Ascending aorta (tissue), 2 donors: ENCODE measurements around the gene MRPL10. TPM values are rescaled to one million over a fixed set of nuclear protein-coding genes. Genes with fewer than 3 reads are reported as not detected.

ENCODE experiments used
- DNase-seq, 2 donors: peaks; one replicate each; pipeline ENCODE4 v3.0.0-alpha.2; 2019; ENCODE audit warnings: low spot score in 2 of 2
- H3K27ac ChIP-seq, 2 donors: fragments of 200-600 bp; sonication (generic); one replicate each; pipeline ENCODE4 v1.5.1; 2016 to 2017; ENCODE audit warnings: mild to moderate bottlenecking in 1 of 2
- H3K27me3 ChIP-seq: fragments of 200-600 bp; sonication (generic); one replicate; pipeline ENCODE4 v1.5.1; 2017
- H3K36me3 ChIP-seq, 2 donors: fragments of 200-600 bp; sonication (generic); one replicate each; pipeline ENCODE4 v1.5.1; 2016
- H3K4me1 ChIP-seq, 2 donors: fragments of 200-600 bp; sonication (generic); one replicate each; pipeline ENCODE4 v1.5.1; 2016 to 2017; ENCODE audit warnings: mild to moderate bottlenecking in 1 of 2
- H3K4me3 ChIP-seq, 2 donors: fragments of 200-600 bp; sonication (generic); one replicate each; pipeline ENCODE4 v1.5.1; 2016 to 2017; ENCODE audit warnings: mild to moderate bottlenecking in 1 of 2
- H3K9me3 ChIP-seq, 2 donors: fragments of 200-600 bp; sonication (generic); one replicate each; pipeline ENCODE4 v1.5.1; 2016
- intact Hi-C: fragments of 100-400 bp; cut with DNase I; formaldehyde crosslinking; loops from one replicate; pipeline ENCODE4 v1.15.1; 2023
- total RNA-seq: library from RNA; depleted of rRNA; stranded (reverse); fragments of >200 nt; gene quantifications from one replicate; pipeline ENCODE4 v1.1.0, GENCODE V29; 2016
- TF ChIP-seq, protein P1 (sequence below), 3 experiments: fragments of 200-600 bp in 2 of 3; fragments of 450-650 bp in 1 of 3; sonication (generic) in 2 of 3; IDR thresholded peaks; one replicate each; pipeline ENCODE4 v1.5.1; 2016 to 2019; ENCODE audit warnings: antibody characterized with exemption in 3 of 3, mild to moderate bottlenecking in 1 of 3, moderate library complexity in 1 of 3

Gene MRPL10
- total RNA-seq, 1 donor from 2014 or later, result 13.7 TPM

DNA sequence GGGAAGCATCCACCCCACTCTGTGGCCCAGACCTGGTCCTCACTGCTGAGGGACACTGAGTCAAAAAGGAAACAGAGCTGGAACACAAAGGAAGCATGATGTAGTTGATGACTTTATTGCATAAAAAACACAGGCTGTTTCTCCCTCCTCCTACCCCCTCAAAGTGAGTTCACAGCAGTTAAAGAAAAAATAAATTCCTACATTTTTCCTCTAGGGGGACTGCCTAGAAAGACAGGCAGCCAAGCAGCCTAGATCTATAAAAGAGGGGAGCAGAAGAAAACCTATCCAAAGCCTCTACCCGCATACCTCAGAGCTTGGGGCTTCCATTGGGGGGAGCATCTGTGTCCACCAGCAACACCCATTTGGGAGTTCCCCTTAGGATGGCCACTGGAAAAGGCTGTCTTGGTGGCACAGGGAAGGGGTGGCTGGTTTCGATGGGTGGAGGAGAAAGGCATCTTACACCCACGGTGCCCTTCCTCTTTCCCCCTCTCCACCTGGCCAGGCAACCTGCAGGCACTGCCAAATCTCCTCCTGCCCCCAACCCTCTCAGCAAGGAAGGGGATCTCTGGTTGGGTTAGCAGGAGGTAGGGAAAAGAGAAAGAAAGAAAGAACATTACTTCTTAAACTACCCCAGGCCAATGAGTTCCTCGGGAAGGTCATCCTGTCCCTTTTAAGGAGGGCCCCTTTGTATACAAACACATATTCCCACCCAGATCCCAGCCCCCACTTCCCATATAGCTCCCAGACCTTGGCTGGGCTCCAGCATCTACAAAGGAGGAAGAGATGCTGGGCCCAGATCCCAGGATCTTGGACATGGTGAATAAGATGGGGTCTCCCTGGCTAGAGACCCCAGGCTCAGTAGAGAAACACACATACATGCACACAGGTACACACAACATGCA lies 13.7 kb upstream of the MRPL10 start:
- Histone ChIP-seq H3K4me3 (no peak overlapping the region), H3K9me3 (no peaks in the 10 kb centered on the region), H3K36me3 (no peaks in the 10 kb centered on the region), H3K4me1 (peaks cover 6 to 9% of the 10 kb centered on the region in 2 donors), H3K27me3 (peaks cover 11% of the 10 kb centered on the region), H3K27ac (no peak overlapping the region)
- intact Hi-C loops, result loop anchor here (5.0 to 10.0 kb wide), 4 partner anchors 97 to 290 kb away; partner anchors contain the start of genes CBX1, PNPO and SNX11
- TF ChIP-seq, protein P1, sequence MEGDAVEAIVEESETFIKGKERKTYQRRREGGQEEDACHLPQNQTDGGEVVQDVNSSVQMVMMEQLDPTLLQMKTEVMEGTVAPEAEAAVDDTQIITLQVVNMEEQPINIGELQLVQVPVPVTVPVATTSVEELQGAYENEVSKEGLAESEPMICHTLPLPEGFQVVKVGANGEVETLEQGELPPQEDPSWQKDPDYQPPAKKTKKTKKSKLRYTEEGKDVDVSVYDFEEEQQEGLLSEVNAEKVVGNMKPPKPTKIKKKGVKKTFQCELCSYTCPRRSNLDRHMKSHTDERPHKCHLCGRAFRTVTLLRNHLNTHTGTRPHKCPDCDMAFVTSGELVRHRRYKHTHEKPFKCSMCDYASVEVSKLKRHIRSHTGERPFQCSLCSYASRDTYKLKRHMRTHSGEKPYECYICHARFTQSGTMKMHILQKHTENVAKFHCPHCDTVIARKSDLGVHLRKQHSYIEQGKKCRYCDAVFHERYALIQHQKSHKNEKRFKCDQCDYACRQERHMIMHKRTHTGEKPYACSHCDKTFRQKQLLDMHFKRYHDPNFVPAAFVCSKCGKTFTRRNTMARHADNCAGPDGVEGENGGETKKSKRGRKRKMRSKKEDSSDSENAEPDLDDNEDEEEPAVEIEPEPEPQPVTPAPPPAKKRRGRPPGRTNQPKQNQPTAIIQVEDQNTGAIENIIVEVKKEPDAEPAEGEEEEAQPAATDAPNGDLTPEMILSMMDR (IDR thresholded peaks at IDR 0.05), result peak in 1 of 3 experiments; percentile 5
- no peak for DNase-seq

DNA sequence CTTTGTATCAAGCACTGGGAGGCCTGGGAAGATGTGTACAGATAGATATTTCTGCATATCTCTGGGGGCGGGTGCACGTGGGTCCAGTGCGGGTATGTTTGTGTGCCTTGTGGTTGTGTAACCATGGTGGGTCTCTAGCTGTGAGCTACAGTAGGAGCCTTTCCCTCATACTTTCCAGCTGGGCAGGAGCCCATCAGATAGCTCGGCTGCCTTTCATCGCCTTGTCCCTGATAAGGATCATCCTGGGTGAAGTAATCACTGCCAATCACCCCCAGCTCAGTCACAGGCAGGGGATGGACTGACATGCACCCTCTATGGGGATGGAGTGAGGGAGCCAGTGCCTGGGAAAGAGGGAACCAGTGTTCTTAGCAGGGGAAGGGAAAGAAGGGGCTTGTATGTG lies 12.9 kb upstream of the MRPL10 start:
- Histone ChIP-seq H3K9me3 (no peaks in the 10 kb centered on the region), H3K36me3 (no peaks in the 10 kb centered on the region), H3K27ac (no peak overlapping the region), H3K27me3 (peaks cover 11% of the 10 kb centered on the region), H3K4me1 (peaks cover 6 to 9% of the 10 kb centered on the region in 2 donors), H3K4me3 (no peak overlapping the region)
- intact Hi-C loops, result loop anchor here (5.0 to 10.0 kb wide), 4 partner anchors 98 to 291 kb away; partner anchors contain the start of genes CBX1, PNPO and SNX11
- TF ChIP-seq, protein P1 (IDR thresholded peaks at IDR 0.05), result no peak
- no peak for DNase-seq

DNA sequence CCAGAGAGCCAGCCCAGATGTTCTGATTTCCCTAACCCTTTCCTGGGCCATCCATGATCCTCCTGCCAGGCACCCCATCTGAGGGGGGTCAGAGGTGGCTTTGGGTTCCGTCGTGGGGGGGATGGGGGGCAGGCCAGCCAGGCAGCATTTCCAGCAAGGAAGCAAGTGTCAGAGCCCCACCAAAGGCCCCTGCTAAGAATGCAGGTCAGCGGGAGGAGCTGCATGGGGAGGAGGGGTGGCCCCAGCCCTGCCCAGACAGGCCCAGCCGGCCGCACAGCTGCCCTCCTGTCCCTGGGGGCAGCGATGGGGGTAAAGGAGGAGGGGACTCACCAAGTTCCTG lies 12.0 kb upstream of the MRPL10 start:
- DNase-seq, result no peak
- Histone ChIP-seq H3K4me3 (no peak overlapping the region), H3K27ac (no peak overlapping the region), H3K9me3 (no peaks in the 10 kb centered on the region), H3K27me3 (peaks cover 11% of the 10 kb centered on the region), H3K4me1 (peaks cover 6 to 9% of the 10 kb centered on the region in 2 donors), H3K36me3 (peaks cover 0 to 6% of the 10 kb centered on the region in 2 donors)
- intact Hi-C loops, result loop anchor here (5.0 to 10.0 kb wide), 4 partner anchors 99 to 291 kb away; partner anchors contain the start of genes CBX1, PNPO and SNX11
- TF ChIP-seq, protein P1 (IDR thresholded peaks at IDR 0.05), result no peak

DNA sequence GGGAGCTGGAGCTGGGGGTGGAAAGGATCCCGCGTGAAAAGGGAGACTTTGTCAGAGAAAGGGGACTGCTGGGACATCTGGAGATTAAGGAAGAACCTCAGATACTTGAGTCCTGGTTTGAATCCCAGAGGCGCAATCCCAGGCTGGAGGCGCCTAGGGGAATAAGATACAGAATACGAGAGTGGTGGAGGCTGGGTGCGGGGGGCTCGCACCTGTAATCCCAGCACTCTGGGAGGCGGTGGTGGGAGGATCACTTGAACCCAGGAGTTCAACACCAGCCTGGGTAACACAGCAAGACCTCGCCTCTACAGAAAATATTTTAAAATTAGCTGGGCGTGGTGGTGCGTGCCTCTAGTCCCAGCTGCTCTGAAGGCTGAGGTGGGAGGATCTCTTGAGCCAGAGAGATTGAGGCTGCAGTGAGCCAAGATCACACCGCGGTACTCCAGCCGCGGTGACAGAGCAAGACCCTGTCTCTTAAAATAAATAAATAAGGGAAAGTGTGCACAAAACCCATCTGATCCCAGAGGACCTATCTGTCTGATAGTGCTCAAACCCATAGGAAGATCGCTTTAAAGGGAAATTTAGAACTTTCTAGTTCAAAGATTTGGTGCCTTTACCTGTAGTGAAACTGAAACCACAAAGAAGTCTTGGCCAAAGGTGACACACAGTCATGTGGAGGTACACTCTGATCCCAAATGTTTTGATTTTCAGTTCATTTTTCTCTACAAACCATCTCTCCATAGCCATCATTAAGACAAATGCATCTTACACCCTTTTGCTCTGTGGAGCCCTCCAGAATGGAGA lies 10.3 kb upstream of the MRPL10 start:
- H3K4me3 ChIP-seq, result peak overlapping the region; percentile 64 to 83

More for the DNA sequence above, 10.3 kb upstream of the MRPL10 start:
- Histone ChIP-seq H3K4me1 (peaks cover 5 to 6% of the 10 kb centered on the region in 2 donors), H3K27ac (peak overlapping the region; percentile 13 to 35), H3K9me3 (no peaks in the 10 kb centered on the region), H3K36me3 (peaks cover 3 to 20% of the 10 kb centered on the region in 2 donors), H3K27me3 (peaks cover 2% of the 10 kb centered on the region)
- intact Hi-C loops, result loop anchor here (1.0 to 10.0 kb wide), 6 partner anchors 49 to 293 kb away; partner anchors contain the start of genes CBX1, PNPO and SNX11
- TF ChIP-seq, protein P1 (IDR thresholded peaks at IDR 0.05), result no peak
- DNase-seq, result no peak
